ENCODE data around the gene SNCB. TPM values are rescaled to one million over a fixed set of nuclear protein-coding genes. Genes with fewer than 3 reads are reported as not detected.

The SNCB gene
- total and polyA plus RNA-seq, 2 donors, result 0.08 TPM; not detected in 1

DNA sequence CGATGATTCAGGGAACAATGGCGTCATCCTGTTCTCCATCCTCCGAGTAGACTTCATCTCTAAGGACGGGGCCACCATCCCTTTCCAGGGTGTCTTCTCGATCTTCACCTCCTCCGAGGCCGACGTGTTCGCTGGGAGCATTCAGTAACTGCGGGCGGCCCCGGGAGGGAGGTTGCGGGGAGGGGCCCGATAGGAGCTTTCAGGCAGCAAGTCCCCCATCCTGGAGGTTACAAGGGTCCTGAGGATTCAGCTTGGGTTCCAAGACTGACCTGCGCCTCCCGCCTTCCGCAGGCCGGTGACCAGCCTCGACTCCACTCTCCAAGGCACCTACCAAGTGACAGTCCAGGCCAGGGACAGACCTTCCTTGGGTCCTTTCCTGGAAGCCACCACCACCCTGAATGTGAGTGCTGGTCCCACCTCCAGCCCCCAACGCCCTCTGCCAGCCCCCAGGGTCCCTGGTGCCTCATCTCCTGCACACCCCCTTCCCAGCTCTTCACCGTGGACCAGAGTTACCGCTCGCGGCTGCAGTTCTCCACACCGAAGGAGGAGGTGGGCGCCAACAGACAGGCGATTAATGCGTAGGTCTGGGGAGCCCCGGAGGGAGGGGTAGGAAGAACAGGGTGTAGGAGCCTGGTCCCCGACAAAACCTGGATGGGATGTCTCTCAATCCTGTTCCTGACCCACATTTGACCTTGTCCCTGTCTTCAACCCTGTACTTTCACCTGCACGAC lies 41.1 kb downstream of the SNCB start:
- Histone ChIP-seq H3K4me3 (ENCODE audit: low read depth, low read length) (no peak overlapping the region), H3K36me3 (ENCODE audit: insufficient read depth) (no peaks in the 10 kb centered on the region), H3K4me1 (ENCODE audit: insufficient read depth) (no peaks in the 10 kb centered on the region), H3K27ac (ENCODE audit: low read depth) (no peak overlapping the region)
- 88% methylated on average over 31 of the region's 31 CpGs for WGBS
- DNase-seq (ENCODE audit: extremely low spot score), result no peak

DNA sequence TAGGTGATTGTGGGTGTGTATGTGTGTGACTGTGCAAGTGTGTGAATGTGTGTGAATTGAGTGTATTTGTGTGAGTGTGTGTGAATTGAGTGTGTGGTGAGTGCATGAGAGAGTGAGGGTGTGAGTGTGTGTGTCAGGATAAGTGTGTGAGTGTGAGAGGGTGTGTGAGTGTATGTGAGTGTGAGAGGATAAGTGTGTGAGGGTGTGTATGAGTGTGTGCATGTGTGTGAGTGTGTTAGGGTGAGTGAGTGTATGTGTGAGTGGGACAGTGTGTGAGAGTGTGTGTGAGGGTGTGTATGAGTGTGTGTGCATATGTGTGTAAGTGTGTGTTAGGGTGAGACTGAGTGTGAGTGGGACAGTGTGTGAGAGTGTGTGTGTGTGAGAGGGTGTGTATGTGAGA lies 42.0 kb downstream of the SNCB start:
- DNase-seq (ENCODE audit: extremely low spot score), result no peak
- Histone ChIP-seq H3K27ac (ENCODE audit: low read depth) (no peak overlapping the region), H3K4me3 (ENCODE audit: low read depth, low read length) (no peak overlapping the region), H3K36me3 (ENCODE audit: insufficient read depth) (no peaks in the 10 kb centered on the region), H3K4me1 (ENCODE audit: insufficient read depth) (no peaks in the 10 kb centered on the region)

DNA sequence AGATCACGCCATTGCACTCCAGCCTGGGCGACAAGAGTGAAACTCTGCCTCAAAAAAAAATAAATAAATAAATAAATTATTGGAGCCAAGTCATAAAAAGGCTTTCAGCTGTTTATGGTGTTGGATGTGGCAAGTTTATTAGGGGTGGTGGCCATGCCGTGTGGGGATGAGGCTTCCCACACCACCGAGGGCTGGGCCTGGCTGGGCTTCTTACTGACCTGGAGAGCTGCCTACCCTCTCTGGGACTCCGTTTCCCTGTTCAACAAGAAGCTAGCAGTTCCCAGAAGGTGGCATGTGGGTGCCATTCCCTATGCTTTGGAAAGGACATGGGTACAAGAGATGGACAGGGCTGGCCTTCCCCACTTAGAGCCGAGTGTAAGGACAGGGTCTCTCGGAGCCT lies 42.9 kb downstream of the SNCB start:
- Histone ChIP-seq H3K36me3 (ENCODE audit: insufficient read depth) (no peaks in the 10 kb centered on the region), H3K27ac (ENCODE audit: low read depth) (no peak overlapping the region), H3K4me3 (ENCODE audit: low read depth, low read length) (no peak overlapping the region), H3K4me1 (ENCODE audit: insufficient read depth) (no peaks in the 10 kb centered on the region)
- 76% methylated on average over 7 of the region's 7 CpGs for WGBS
- DNase-seq (ENCODE audit: extremely low spot score), result no peak

DNA sequence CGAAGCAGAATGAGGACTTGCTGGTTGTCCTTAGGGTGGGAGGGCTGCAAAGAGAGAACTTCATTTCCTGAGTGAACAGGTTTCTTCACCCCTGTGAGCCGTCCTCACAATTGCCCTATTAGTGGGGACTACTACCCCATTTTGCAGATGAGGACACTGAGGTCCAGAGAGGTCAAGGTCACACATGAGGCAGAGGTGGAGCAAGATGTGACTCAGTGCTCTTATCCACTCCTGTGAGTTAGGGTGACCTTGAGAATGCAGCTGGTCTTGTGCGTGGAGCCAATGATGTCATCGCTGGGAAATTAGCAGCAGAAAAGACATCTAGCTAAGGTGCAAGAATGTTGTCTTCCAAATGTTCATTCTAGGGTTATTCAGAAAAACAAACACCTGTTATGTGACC lies 47.3 kb downstream of the SNCB start:
- no peak overlapping the region for H3K4me3 ChIP-seq (ENCODE audit: low read depth, low read length)
- no peaks in the 10 kb centered on the region for H3K4me1 ChIP-seq (ENCODE audit: insufficient read depth)
- DNase-seq (ENCODE audit: extremely low spot score), result no peak
- no peak overlapping the region for H3K27ac ChIP-seq (ENCODE audit: low read depth)
- H3K36me3 ChIP-seq (ENCODE audit: insufficient read depth), result no peaks in the 10 kb centered on the region
- 81% methylated on average over 4 of the region's 4 CpGs for WGBS

DNA sequence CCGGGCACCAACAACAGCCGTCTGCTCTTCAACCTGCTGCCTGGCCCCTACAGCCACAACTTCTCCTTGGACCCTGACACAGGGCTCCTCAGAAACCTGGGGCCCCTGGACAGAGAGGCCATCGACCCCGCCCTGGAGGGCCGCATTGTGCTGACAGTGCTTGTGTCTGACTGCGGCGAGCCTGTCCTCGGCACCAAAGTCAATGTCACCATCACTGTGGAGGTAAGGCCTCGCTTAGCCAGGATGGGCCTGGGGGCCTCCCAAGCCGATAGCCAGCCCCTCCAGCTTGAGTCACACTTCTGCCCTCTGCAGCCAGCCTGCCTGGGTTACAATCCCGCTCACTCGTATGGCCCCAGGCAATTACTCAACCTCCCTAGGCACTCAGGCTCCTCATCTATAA lies 49.0 kb downstream of the SNCB start:
- no peak for DNase-seq (ENCODE audit: extremely low spot score)
- 87% methylated on average over 12 of the region's 12 CpGs for WGBS
- Histone ChIP-seq H3K4me3 (ENCODE audit: low read depth, low read length) (no peak overlapping the region), H3K36me3 (ENCODE audit: insufficient read depth) (no peaks in the 10 kb centered on the region), H3K4me1 (ENCODE audit: insufficient read depth) (no peaks in the 10 kb centered on the region), H3K27ac (ENCODE audit: low read depth) (no peak overlapping the region)

DNA sequence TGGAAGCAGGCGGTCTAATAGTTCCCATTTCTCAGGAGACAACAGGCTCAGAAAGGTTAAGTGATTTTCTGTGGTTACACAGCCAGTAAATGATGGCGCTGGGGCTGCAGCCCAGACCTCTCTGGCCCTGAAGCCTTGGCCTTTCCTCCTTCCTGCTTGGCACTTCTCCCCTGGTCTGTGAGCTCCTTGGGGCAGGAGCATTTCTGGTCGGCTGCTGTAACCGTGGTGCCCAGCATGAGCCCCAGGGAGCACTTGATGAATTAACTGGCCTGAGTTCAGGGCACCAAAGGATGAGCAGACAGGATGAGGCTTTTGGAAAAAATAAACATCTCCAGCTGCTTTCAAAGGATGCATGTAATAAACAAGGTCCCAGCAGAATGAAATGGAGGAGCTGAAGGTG lies 51.0 kb downstream of the SNCB start:
- Histone ChIP-seq H3K36me3 (ENCODE audit: insufficient read depth) (no peaks in the 10 kb centered on the region), H3K27ac (ENCODE audit: low read depth) (no peak overlapping the region), H3K4me3 (ENCODE audit: low read depth, low read length) (no peak overlapping the region), H3K4me1 (ENCODE audit: insufficient read depth) (no peaks in the 10 kb centered on the region)
- 49% methylated on average over 4 of the region's 4 CpGs for WGBS
- no peak for DNase-seq (ENCODE audit: extremely low spot score)

DNA sequence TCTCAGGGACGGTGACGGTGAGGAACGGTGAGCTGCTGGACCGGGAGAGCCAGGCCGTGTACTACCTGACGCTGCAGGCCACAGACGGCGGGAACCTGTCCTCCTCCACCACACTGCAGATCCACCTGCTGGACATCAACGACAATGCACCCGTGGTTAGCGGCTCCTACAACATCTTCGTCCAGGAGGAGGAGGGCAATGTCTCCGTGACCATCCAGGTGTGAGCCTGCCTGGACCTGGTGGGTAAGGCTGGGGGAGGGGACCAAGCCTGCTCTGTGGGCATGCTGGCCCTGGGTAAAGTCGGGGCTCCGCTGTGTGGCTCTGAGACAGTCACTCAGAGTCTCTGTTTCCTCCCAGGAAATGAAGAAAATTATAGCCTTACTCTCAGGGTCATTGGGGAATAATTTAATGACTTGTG lies 51.9 kb downstream of the SNCB start:
- WGBS, result 31% methylated on average over 15 of the region's 15 CpGs
- no peak for DNase-seq (ENCODE audit: extremely low spot score)
- no peak overlapping the region for H3K4me3 ChIP-seq (ENCODE audit: low read depth, low read length)
- no peak overlapping the region for H3K27ac ChIP-seq (ENCODE audit: low read depth)
- H3K4me1 ChIP-seq (ENCODE audit: insufficient read depth), result no peaks in the 10 kb centered on the region
- H3K36me3 ChIP-seq (ENCODE audit: insufficient read depth), result no peaks in the 10 kb centered on the region

DNA sequence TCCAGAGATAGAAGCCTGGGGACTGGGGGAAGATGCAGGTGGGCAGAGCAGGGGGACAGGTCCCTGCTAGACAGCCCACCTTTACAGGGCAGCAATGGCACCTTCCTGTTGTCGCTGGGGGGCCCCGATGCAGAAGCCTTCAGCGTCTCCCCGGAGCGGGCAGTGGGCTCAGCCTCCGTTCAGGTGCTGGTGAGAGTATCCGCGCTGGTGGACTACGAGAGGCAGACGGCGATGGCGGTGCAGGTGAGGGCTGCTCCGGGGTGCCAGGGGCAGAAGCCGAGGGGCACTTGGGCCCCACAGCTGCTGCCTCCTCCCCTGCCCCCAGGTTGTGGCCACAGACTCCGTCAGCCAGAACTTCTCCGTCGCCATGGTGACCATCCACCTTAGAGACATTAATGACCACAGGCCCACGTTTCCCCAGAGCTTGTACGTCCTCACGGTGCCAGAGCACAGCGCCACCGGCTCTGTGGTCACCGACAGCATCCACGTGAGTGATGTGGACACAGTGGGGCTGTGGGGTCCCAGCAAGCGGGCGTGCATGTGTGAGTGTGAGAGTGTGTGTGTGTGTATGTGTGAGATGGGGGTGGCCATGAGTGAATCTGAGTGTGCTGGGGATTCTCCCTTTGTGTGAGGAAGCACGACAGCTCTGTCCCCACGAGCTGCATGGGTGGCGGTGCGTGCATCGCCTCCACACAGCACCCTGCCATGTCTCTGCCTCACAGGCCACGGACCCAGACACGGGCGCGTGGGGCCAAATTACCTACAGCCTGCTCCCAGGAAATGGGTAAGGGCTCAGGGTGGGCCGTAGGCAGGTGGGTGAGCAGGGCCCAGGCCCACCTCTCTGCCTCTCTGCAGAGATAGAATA lies 52.8 kb downstream of the SNCB start:
- no peak overlapping the region for H3K4me3 ChIP-seq (ENCODE audit: low read depth, low read length)
- no peak for DNase-seq (ENCODE audit: extremely low spot score)
- no peaks in the 10 kb centered on the region for H3K4me1 ChIP-seq (ENCODE audit: insufficient read depth)
- WGBS, result 80% methylated on average over 36 of the region's 36 CpGs
- H3K27ac ChIP-seq (ENCODE audit: low read depth), result no peak overlapping the region
- H3K36me3 ChIP-seq (ENCODE audit: insufficient read depth), result no peaks in the 10 kb centered on the region

DNA sequence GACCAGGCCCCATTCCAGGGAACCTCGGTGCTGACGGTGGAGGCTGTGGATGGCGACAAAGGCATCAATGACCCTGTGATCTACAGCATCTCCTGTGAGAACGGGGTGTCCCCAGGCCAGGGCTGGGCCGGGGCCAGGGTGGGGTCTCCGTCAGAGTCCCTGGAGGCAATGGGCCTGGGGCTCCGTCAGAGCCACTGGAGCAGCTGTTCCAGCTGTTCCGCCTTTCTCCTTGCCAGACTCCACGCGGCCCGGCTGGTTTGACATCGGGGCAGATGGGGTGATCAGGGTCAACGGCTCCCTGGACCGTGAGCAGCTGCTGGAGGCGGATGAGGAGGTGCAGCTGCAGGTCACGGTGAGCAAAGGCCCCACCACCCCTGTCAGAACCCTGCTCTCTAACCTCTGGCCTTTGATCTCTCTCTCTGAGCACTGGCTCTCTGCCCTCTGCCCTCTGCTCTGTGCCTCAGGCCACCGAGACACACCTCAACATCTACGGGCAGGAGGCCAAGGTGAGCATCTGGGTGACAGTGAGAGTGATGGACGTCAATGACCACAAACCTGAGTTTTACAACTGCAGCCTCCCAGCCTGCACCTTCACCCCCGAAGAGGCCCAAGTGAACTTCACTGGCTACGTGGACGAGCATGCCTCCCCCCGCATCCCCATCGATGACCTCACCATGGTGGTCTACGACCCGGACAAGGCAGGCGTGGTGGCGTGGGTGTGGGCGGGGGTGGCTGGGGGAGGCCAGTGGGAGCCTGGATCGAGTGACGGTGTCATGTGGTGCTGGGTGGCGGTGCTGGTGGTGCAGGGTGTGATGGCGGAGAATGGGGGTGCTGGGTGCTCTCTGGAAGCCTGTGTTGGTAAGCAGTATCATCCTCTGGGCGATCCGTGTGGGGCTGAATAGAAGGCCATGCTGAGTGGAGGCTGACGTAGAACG lies 54.6 kb downstream of the SNCB start:
- Histone ChIP-seq H3K4me3 (ENCODE audit: low read depth, low read length) (no peak overlapping the region), H3K27ac (ENCODE audit: low read depth) (no peak overlapping the region), H3K4me1 (ENCODE audit: insufficient read depth) (no peaks in the 10 kb centered on the region), H3K36me3 (ENCODE audit: insufficient read depth) (no peaks in the 10 kb centered on the region)
- DNase-seq (ENCODE audit: extremely low spot score), result no peak
- 82% methylated on average over 37 of the region's 37 CpGs for WGBS

DNA sequence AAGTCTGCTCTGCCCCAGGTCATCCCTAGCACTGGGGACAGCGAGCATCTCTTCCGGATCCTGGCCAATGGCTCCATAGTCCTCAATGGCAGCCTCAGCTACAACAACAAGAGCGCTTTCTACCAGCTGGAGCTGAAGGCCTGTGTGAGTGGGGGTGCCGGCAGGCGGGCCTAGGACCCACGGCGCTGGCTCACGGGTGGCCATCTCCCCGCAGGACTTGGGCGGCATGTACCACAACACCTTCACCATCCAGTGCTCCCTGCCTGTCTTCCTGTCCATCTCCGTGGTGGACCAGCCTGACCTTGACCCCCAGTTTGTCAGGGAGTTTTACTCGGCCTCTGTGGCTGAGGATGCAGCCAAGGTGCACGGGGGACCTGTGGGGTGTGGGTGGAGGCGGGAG lies 55.3 kb downstream of the SNCB start:
- no peak overlapping the region for H3K27ac ChIP-seq (ENCODE audit: low read depth)
- WGBS, result 87% methylated on average over 14 of the region's 14 CpGs

DNA sequence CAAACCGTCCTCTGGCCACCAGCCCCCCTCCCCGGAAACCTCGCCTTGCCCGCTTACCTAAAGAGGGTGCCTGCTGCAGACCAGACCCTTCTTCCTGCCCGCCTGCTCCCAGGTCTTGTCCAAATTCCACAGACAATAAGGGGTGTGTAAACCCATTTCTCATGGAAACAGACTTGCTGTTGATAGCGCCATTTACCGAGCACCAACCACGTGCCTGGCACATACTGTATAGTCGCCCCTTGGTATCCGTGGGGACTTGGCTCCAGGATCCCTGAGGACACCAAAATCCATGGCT lies 56.1 kb downstream of the SNCB start:
- no peaks in the 10 kb centered on the region for H3K36me3 ChIP-seq (ENCODE audit: insufficient read depth)
- H3K27ac ChIP-seq (ENCODE audit: low read depth), result no peak overlapping the region
- H3K4me3 ChIP-seq (ENCODE audit: low read depth, low read length), result no peak overlapping the region
- DNase-seq (ENCODE audit: extremely low spot score), result no peak
- H3K4me1 ChIP-seq (ENCODE audit: insufficient read depth), result no peaks in the 10 kb centered on the region
- WGBS, result 51% methylated on average over 10 of the region's 10 CpGs

More for the DNA sequence above, 55.3 kb downstream of the SNCB start:
- no peak overlapping the region for H3K4me3 ChIP-seq (ENCODE audit: low read depth, low read length)
- H3K36me3 ChIP-seq (ENCODE audit: insufficient read depth), result no peaks in the 10 kb centered on the region
- no peaks in the 10 kb centered on the region for H3K4me1 ChIP-seq (ENCODE audit: insufficient read depth)
- no peak for DNase-seq (ENCODE audit: extremely low spot score)

DNA sequence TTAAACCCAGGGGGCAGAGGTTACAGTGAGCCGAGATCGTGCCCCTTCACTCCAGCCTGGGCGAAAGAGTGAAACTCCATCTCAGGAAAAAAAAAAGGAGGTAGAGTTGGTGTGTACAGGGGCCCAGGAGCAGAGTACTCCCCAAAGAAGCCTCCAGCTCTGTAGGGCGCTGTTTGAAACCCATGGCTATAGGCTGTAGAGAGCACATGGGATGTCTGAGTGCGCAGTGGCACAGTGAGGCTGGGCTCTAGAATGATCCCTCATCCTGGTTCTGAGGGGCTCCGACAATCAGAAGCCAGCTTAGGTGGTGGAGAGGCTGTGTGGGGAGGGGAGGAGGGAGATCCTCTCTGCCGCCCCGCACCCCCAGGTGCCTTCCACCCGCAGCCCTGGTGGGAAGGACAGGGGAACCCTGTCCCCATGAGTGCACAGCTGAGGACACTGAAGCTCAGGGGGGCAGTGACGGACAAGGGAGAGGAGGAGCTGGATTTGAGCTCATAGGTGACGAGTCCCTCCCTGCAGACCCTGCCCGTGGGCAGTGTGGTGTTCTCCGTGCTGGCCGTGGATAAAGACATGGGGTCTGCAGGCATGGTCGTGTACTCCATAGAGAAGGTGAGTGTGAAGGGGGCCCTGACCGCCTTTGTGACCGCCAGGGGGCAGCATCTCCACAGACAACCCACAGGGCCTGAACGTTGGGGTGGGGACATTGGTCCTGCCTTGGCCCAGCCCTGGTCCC lies 56.6 kb downstream of the SNCB start:
- no peaks in the 10 kb centered on the region for H3K36me3 ChIP-seq (ENCODE audit: insufficient read depth)
- H3K27ac ChIP-seq (ENCODE audit: low read depth), result no peak overlapping the region
- H3K4me1 ChIP-seq (ENCODE audit: insufficient read depth), result no peaks in the 10 kb centered on the region
- no peak overlapping the region for H3K4me3 ChIP-seq (ENCODE audit: low read depth, low read length)
- no peak for DNase-seq (ENCODE audit: extremely low spot score)
- 38% methylated on average over 18 of the region's 18 CpGs for WGBS

All from urinary bladder (tissue), 4 donors.